ENCODE data around the gene VRK3. TPM values are rescaled to one million over a fixed set of nuclear protein-coding genes. Genes with fewer than 3 reads are reported as not detected.

Gene VRK3
- total RNA-seq, 1 experiment from 2014 or later: 62.5 TPM

- peaks cover 36% of the 10 kb centered on the region for H3K36me3 ChIP-seq (ENCODE audit: low read depth)
- H3K27me3 ChIP-seq (ENCODE audit: insufficient read depth, low read depth): no peaks in the 10 kb centered on the region
- H3K9me2 ChIP-seq (ENCODE audit: insufficient read depth): no peaks in the 10 kb centered on the region
- H2AFZ ChIP-seq: no peak overlapping the region
- H3K9me3 ChIP-seq (ENCODE audit: insufficient read depth, low read depth): no peaks in the 10 kb centered on the region; the same call in 1 of the 2 replicates
- peaks cover 49% of the 10 kb centered on the region for H3K79me2 ChIP-seq (ENCODE audit: low read depth)
- ChIA-PET POLR2A (ENCODE audit: unreplicated experiment) (no interaction called here), CTCF (no interaction called here)
- no peak overlapping the region for H3K27ac ChIP-seq
- DNase-seq: no peak
- H3F3A ChIP-seq (ENCODE audit: insufficient read depth, low read depth): no peaks in the 10 kb centered on the region; the same call in 1 of the 2 replicates
- no TSS peak for BruUV-seq (replicated peaks)
- intact Hi-C loops (cut with micrococcal nuclease; ENCODE audit: unreplicated experiment): no loop called here
- H3K4me2 ChIP-seq: no peak overlapping the region
- peaks cover 16% of the 10 kb centered on the region for H3K4me1 ChIP-seq (replicated peaks; ENCODE audit: insufficient read depth)
- TF ChIP-seq EZH2 (IDR thresholded peaks at IDR 0.05; ENCODE audit: low read depth) (no peak), CTCF (conservative IDR thresholded peaks at IDR 0.05) (no peak)
- H3K4me3 ChIP-seq: no peak overlapping the region
- H4K20me1 ChIP-seq (ENCODE audit: insufficient read depth): peaks cover 16% of the 10 kb centered on the region; the same call in 1 of the 2 replicates
These were observed 5.1 kb upstream of the VRK3 start for GRCh38 chr19:50030225-50030624.

- no peak overlapping the region for H3K27ac ChIP-seq
- peaks cover 82% of the 10 kb centered on the region for H3K79me2 ChIP-seq (ENCODE audit: low read depth)
- no peak for TF ChIP-seq EZH2 (IDR thresholded peaks at IDR 0.05; ENCODE audit: low read depth)
- TF ChIP-seq CTCF (conservative IDR thresholded peaks at IDR 0.05): no peak
- ChIA-PET CTCF (no interaction called here), POLR2A (ENCODE audit: unreplicated experiment) (no interaction called here)
- H3K4me2 ChIP-seq: peak overlapping the region; percentile 89
- no peaks in the 10 kb centered on the region for H3K9me3 ChIP-seq (ENCODE audit: insufficient read depth, low read depth)
- peaks cover 23% of the 10 kb centered on the region for H4K20me1 ChIP-seq (ENCODE audit: insufficient read depth)
- intact Hi-C loops (cut with micrococcal nuclease; ENCODE audit: unreplicated experiment): loop anchor here (5.0 kb wide), 1 partner anchor 149 kb away; the partner anchor contains the start of genes AKT1S1 and TBC1D17
- peak overlapping the region; percentile 79 for H2AFZ ChIP-seq
- peaks cover 18% of the 10 kb centered on the region for H3K36me3 ChIP-seq (ENCODE audit: low read depth)
- BruUV-seq (replicated peaks): TSS peak; percentile 50
- H3K27me3 ChIP-seq (ENCODE audit: insufficient read depth, low read depth): no peaks in the 10 kb centered on the region
- no peak for DNase-seq
- no peaks in the 10 kb centered on the region for H3K9me2 ChIP-seq (ENCODE audit: insufficient read depth)
- H3K4me3 ChIP-seq: peak overlapping the region; percentile 64
- no peaks in the 10 kb centered on the region; the same call in 1 of the 2 replicates for H3F3A ChIP-seq (ENCODE audit: insufficient read depth, low read depth)
- H3K4me1 ChIP-seq (replicated peaks; ENCODE audit: insufficient read depth): peaks cover 27% of the 10 kb centered on the region
These were observed 1.4 kb upstream of the VRK3 start for GRCh38 chr19:50026550-50026906.

DNA sequence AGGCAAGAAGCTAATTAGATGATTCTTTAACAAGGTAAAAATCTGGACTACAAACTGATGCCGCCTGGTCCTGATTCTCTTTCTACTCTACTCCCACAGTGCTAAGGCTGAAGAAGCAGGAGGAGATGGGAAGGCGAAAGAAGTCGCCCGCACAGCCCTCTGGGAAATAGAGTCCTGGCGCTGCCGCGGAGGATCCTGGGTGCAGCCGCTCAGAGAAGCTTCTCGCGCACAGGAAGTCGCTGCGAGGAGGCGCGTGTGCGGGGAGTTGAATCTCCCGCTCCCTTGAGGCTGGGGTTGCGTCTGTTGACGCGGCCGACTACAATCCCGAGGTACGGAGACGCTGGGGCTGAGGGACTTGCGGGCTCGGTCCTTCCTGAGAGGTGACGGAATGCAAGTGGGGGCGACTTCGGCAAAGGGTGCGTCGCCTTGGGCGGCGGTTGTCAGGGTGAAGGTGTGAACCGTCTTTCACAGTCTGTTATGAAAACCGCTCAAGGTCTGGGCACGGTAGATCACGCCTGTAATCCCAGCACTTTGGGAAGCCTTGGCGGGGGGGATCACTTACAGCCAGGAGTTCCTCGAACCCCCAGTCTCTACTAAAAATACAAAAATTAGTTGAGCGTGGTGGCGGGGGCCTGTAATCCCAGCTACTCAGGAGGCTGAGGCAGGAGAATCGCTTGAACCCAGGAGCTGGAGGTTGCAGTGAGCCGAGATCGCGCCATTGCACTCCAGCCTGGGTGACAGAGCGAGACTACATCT, 800 bp upstream of the VRK3 start, which contains the start of gene ZNF473:
TSS of gene ZNF473 (plus strand) at position 212 of the 756 bp plus-strand sequence. CDS start 5,078 bp downstream, outside the sequence.
- Histone ChIP-seq H3K4me3 (peak within 1 kb of the TSS; percentile 64), H3K4me1 (replicated peaks; ENCODE audit: insufficient read depth) (peaks cover 27% of the 10 kb centered on the region), H3K27ac (peak within 1 kb of the TSS; percentile 27), H3K27me3 (ENCODE audit: insufficient read depth, low read depth) (no peaks in the 10 kb centered on the region), H3K9me3 (ENCODE audit: insufficient read depth, low read depth) (no peaks in the 10 kb centered on the region), H4K20me1 (ENCODE audit: insufficient read depth) (peaks cover 23% of the 10 kb centered on the region), H3K9me2 (ENCODE audit: insufficient read depth) (no peaks in the 10 kb centered on the region), H3K79me2 (ENCODE audit: low read depth) (peaks cover 86% of the 10 kb centered on the region), H3F3A (ENCODE audit: insufficient read depth, low read depth) (no peaks in the 10 kb centered on the region; the same call in 1 of the 2 replicates), H2AFZ (peak within 1 kb of the TSS; percentile 86), H3K36me3 (ENCODE audit: low read depth) (peaks cover 12% of the 10 kb centered on the region), H3K4me2 (peak within 1 kb of the TSS; percentile 89)
- DNase-seq: peak; percentile 91 to 92
- ChIA-PET CTCF (interaction anchor here (0.6 kb wide), 2 partner anchors 71 to 348 kb away, joined by 4 to 14 read pairs; no protein-coding TSS in a partner anchor), POLR2A (ENCODE audit: unreplicated experiment) (interaction anchor here (0.6 kb wide), 1 partner anchor 1574 kb away, joined by 6 read pairs; no protein-coding TSS in a partner anchor)
- intact Hi-C loops (cut with micrococcal nuclease; ENCODE audit: unreplicated experiment): loop anchor here (1.0 to 5.0 kb wide), 2 partner anchors 22 to 149 kb away; partner anchors contain the start of genes AKT1S1 and TBC1D17
- TF ChIP-seq EZH2 (IDR thresholded peaks at IDR 0.05; ENCODE audit: low read depth): no peak
- BruUV-seq (replicated peaks): no TSS peak

Data from PC-9 (cell line).